CD4-positive, alpha-beta T cell (primary cell): ENCODE data around the gene SLC5A6. TPM values are rescaled to one million over a fixed set of nuclear protein-coding genes. Genes with fewer than 3 reads are reported as not detected.
"Not testable (repeated sequence)": the region's sequence is repeated elsewhere in the genome, so short reads cannot be mapped to it uniquely, and the experiment has no call there.

Experiments
- ATAC-seq: fragments of 200-7000 bp; cut with Tn5 transposase; one replicate; pipeline ENCODE4 v1.10.0; 2022; ENCODE audit warnings: mild to moderate bottlenecking; ENCODE audit not compliant: poor library complexity
- CTCF ChIA-PET: fragments of 350-600 bp; sonication (Branson Sonifier 250); formaldehyde crosslinking; loops from one replicate; lab custom pipeline; 2021; ENCODE audit warnings: antibody characterized with exemption, inconsistent platforms; lab: Charles Lee
- POLR2A ChIA-PET: fragments of 350-600 bp; sonication (Branson Sonifier 250); formaldehyde crosslinking; loops from one replicate; lab custom pipeline; 2021; ENCODE audit warnings: antibody characterized with exemption, inconsistent platforms; lab: Charles Lee
- DNase-seq, 14 experiments: peaks; one replicate each; pipeline ENCODE4 v3.0.0-alpha.2; 2013 to 2020; ENCODE audit warnings: mixed read lengths in 2 of 14
- H3K27ac ChIP-seq, 2 donors: one replicate each; pipeline versions ENCODE4 v1.5.1 to v1.7.0; 2013; ENCODE audit warnings: low read length in 2 of 2, low read depth in 1 of 2, mild to moderate bottlenecking in 1 of 2
- H3K27me3 ChIP-seq, 2 experiments: 1 replicate in 1 of 2; 2 replicates in 1 of 2; pipeline versions ENCODE4 v1.6.1 to v1.7.0; 2013; ENCODE audit warnings: low read length in 2 of 2, control low read depth in 1 of 2, mild to moderate bottlenecking in 1 of 2, moderate library complexity in 1 of 2; ENCODE audit not compliant: insufficient read depth in 2 of 2, control insufficient read depth in 1 of 2
- H3K36me3 ChIP-seq: one replicate; pipeline ENCODE4 v1.6.1; 2013; ENCODE audit warnings: low read length, control low read depth; ENCODE audit not compliant: insufficient read depth
- H3K4me1 ChIP-seq: one replicate; pipeline ENCODE4 v1.6.1; 2013; ENCODE audit warnings: low read length, control low read depth; ENCODE audit not compliant: insufficient read depth
- H3K4me3 ChIP-seq: one replicate; pipeline ENCODE4 v1.5.1; 2013; ENCODE audit warnings: mild to moderate bottlenecking, low read length, moderate library complexity
- H3K9me3 ChIP-seq, 2 experiments: 1 replicate in 1 of 2; 2 replicates in 1 of 2; pipeline versions ENCODE4 v1.6.1 to v1.7.0; 2013; ENCODE audit warnings: low read length in 2 of 2, mild to moderate bottlenecking in 2 of 2, control low read depth in 1 of 2, moderate library complexity in 1 of 2; ENCODE audit not compliant: control insufficient read depth in 1 of 2, insufficient read depth in 1 of 2
- H3K27ac Mint-ChIP-seq: one replicate; pipeline ENCODE4 v1.8.0; 2020; ENCODE audit warnings: mixed read lengths
- H3K27me3 Mint-ChIP-seq: one replicate; pipeline ENCODE4 v1.8.0; 2021; ENCODE audit warnings: mixed read lengths
- H3K36me3 Mint-ChIP-seq: one replicate; pipeline ENCODE4 v1.8.0; 2021; ENCODE audit warnings: low read depth, mixed read lengths
- H3K4me1 Mint-ChIP-seq: one replicate; pipeline ENCODE4 v1.8.0; 2021; ENCODE audit warnings: low read depth, mixed read lengths
- H3K4me3 Mint-ChIP-seq: one replicate; pipeline ENCODE4 v1.8.0; 2020; ENCODE audit warnings: mild to moderate bottlenecking, mixed read lengths
- H3K9me3 Mint-ChIP-seq: one replicate; pipeline ENCODE4 v1.8.0; 2020; ENCODE audit warnings: mixed read lengths
- CTCF ChIP-seq: fragments of 200-600 bp; IDR thresholded peaks from one replicate; pipeline ENCODE4 v1.8.0; 2022; ENCODE audit warnings: antibody characterized with exemption, mild to moderate bottlenecking
- intact Hi-C, 2 experiments: fragments of 100-400 bp; cut with DNase I in 1 of 2; cut with micrococcal nuclease in 1 of 2; formaldehyde crosslinking; loops; one replicate each; pipeline versions ENCODE4 v1.15.1 to v1.9.0; 2023 to 2025; cut with DNase I, micrococcal nuclease
- total RNA-seq, 174 experiments: library from RNA in 2 of 174; stranded (reverse) in 2 of 174; gene quantifications; one replicate each; pipeline ENCODE4 v1.2.3 and lab custom pipeline; 2021 to 2026

Gene SLC5A6
- total RNA-seq, 2 experiments from 2014 or later, result 196 to 207 TPM

- Histone ChIP-seq H3K4me1 (no peaks in the 10 kb centered on the region), H3K27ac (no peak overlapping the region), H3K4me3 (no peak overlapping the region), H3K36me3 (peaks cover 23% of the 10 kb centered on the region), H3K27me3 (no peaks in the 10 kb centered on the region), H3K9me3 (no peaks in the 10 kb centered on the region)
- ATAC-seq (no peak), DNase-seq (no peak)
- no peaks in the 10 kb centered on the region for H3K27me3 Mint-ChIP-seq
- CTCF ChIA-PET, result no interaction called here
- no peak for TF ChIP-seq CTCF
- no peaks in the 10 kb centered on the region for H3K9me3 Mint-ChIP-seq
- peak overlapping the region; percentile 53 for H3K27ac Mint-ChIP-seq
- H3K4me1 Mint-ChIP-seq, result no peaks in the 10 kb centered on the region
- H3K36me3 Mint-ChIP-seq, result peaks cover 50% of the 10 kb centered on the region
- H3K4me3 Mint-ChIP-seq, result no peak overlapping the region
- POLR2A ChIA-PET, result no interaction called here
- intact Hi-C loops, result loop anchor here in 1 of 2 experiments (5.0 kb wide), 1 partner anchor 46 kb away; no protein-coding TSS in a partner anchor
Observed at GRCh38 chr2:27198627-27199026, 13.4 kb downstream of the SLC5A6 start.

DNA sequence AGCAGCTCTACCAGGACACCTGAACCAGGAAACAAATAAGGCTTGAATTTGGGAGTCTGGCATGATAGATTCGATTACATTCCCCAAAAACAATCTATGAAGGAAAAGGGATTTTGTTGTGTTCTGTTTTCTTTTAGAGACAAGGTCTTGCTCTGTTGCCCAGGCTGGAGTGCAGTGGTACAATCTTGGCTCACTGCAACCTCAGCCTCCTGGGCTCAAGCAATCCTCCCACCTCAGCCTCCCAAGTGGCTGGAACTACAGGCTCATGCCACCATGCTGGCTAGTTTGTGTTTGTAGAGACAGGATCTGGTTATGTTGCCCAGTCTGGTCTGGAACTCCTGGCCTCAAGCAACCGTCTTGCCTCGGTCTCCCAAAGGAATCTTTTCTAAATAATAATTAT, 14.0 kb downstream of the SLC5A6 start:
- DNase-seq, POLR2A ChIA-PET, H3K9me3 Mint-ChIP-seq, H3K4me3 ChIP-seq, H3K4me1 ChIP-seq, H3K27me3 Mint-ChIP-seq, H3K9me3 ChIP-seq, ATAC-seq, CTCF ChIA-PET, H3K27ac ChIP-seq, H3K4me1 Mint-ChIP-seq, H3K4me3 Mint-ChIP-seq, H3K27me3 ChIP-seq: not testable (repeated sequence)
- intact Hi-C loops, result loop anchor here in 1 of 2 experiments (5.0 kb wide), 1 partner anchor 46 kb away; no protein-coding TSS in a partner anchor
- Mint-ChIP-seq H3K36me3 (peaks cover 45% of the 10 kb centered on the region), H3K27ac (peak overlapping the region; percentile 53)
- H3K36me3 ChIP-seq, result peaks cover 18% of the 10 kb centered on the region

DNA sequence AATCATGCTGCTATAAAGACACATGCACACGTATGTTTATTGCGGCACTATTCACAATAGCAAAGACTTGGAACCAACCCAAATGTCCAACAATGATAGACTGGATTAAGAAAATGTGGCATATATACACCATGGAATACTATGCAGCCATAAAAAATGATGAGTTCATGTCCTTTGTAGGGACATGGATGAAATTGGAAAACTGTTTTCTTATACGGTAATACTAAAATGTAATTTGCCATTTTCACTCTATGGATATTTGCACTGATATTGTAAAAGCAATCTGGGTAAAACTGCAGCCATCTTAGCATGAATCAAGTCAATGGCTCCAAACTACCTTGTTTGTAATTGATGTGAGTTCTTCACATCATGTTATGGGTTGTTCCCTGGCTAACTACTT, 16.3 kb downstream of the SLC5A6 start:
- intact Hi-C loops, result loop anchor here in 1 of 2 experiments (5.0 kb wide), 1 partner anchor 43 kb away; no protein-coding TSS in a partner anchor
- POLR2A ChIA-PET, H3K27ac Mint-ChIP-seq: not testable (repeated sequence)

DNA sequence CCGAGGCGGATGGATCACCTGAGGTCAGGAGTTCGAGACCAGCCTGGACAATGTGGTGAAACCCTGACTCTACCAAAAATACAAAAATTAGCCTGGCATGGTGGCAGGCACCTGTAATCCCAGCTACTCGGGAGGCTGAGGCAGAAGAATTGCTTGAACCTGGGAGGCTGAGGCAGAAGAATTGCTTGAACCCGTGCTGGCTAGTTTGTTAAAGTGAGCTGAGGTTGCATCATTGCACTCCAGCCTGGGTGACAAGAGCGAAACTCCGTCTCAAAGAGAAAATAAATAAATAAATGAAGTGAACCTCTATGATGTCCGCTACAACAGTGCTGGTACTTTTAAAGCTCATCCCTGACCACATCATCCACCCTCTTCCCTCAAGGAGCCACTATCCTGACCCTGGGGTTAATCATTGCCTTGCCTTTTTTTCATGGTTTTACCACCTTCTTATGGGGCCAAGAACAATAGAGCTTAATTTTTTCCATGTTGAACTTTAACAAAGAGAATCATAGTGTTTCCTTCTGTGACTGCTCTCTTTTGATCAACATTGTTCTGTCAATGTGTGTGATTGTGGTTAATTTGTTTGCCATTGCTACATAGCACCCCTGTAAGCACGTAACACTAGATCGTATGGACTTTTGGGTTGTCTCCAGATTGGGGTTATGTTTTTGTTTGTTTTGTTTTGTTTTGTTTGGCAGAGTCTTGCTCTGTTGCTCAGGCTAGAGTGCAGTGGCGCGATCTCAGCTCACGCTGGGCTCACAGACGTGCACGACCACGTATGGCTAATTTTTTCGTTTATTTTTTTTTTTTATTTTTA, 17.3 kb downstream of the SLC5A6 start:
- no peaks in the 10 kb centered on the region for H3K4me1 Mint-ChIP-seq
- no peak overlapping the region for H3K4me3 Mint-ChIP-seq
- DNase-seq (no peak), ATAC-seq (no peak)
- no peak overlapping the region for H3K27ac ChIP-seq
- no peaks in the 10 kb centered on the region for H3K36me3 ChIP-seq
- POLR2A ChIA-PET, result no interaction called here
- no peak overlapping the region for H3K27ac Mint-ChIP-seq
- peaks cover 7% of the 10 kb centered on the region for H3K27me3 Mint-ChIP-seq
- H3K4me1 ChIP-seq, result no peaks in the 10 kb centered on the region
- intact Hi-C loops, result loop anchor here in 1 of 2 experiments (5.0 kb wide), 1 partner anchor 42 kb away; no protein-coding TSS in a partner anchor
- no peak overlapping the region for H3K4me3 ChIP-seq
- H3K9me3 ChIP-seq, result no peaks in the 10 kb centered on the region
- H3K27me3 ChIP-seq, result no peaks in the 10 kb centered on the region
- H3K9me3 Mint-ChIP-seq, result no peaks in the 10 kb centered on the region
- peaks cover 12% of the 10 kb centered on the region for H3K36me3 Mint-ChIP-seq
- CTCF ChIA-PET, result no interaction called here
- no peak for TF ChIP-seq CTCF

More for the DNA sequence above, 16.3 kb downstream of the SLC5A6 start:
- H3K4me1 ChIP-seq, H3K4me3 ChIP-seq, H3K27ac ChIP-seq, H3K4me3 Mint-ChIP-seq, H3K36me3 ChIP-seq, H3K9me3 Mint-ChIP-seq, DNase-seq, H3K4me1 Mint-ChIP-seq, ATAC-seq, H3K9me3 ChIP-seq, CTCF ChIA-PET, H3K27me3 ChIP-seq, H3K27me3 Mint-ChIP-seq: not testable (repeated sequence)
- H3K36me3 Mint-ChIP-seq, result peaks cover 23% of the 10 kb centered on the region
